Measurements from ENCODE around the gene NUP42. TPM values are rescaled to one million over a fixed set of nuclear protein-coding genes. Genes with fewer than 3 reads are reported as not detected.

Gene NUP42
- total and polyA plus RNA-seq, 8 donors, result 7.3 to 24.9 (median 10.9) TPM

DNA sequence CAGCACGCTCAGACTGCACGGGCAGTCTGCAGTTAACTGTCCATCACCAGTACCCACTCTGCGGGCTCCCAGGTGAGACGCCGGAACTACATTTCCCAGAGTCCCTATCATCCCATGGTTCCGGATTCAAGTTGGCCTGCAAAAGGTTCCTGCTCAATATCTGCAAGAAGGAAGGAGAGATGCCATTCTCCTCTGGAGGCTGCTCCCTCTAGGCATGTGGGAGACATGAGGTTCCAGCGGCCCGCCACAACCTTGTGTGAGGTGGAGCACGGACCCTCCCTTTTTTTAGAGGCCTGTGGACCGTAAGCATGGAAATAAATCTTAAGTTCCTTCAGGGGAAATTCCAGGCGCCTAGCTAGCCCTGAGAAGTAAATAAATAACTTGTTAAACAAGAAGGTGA lies 29.7 kb downstream of the NUP42 start:
- H3K27ac ChIP-seq, result no peak overlapping the region
- no peaks in the 10 kb centered on the region for H3K4me1 ChIP-seq
- FAIRE-seq, result no peak
- no peaks in the 10 kb centered on the region for H3K36me3 ChIP-seq
- WGBS, 2 donors, result 39 to 43% methylated on average over 11 of the region's 11 CpGs
- no peak for TF ChIP-seq CTCF (IDR thresholded peaks at IDR 0.05)
- no peak overlapping the region for H3K4me3 ChIP-seq
- no peaks in the 10 kb centered on the region for H3K27me3 ChIP-seq
- no peak for DNase-seq
- intact Hi-C loops (cut with DNase I), result no loop called here
- H3K9me3 ChIP-seq, result no peaks in the 10 kb centered on the region
- peak in 2 of 4 donors; percentile 13 to 54 for ATAC-seq

- intact Hi-C loops (cut with DNase I), result no loop called here
Observed at GRCh38 chr7:23212395-23212794, 30.5 kb downstream of the NUP42 start.

DNA sequence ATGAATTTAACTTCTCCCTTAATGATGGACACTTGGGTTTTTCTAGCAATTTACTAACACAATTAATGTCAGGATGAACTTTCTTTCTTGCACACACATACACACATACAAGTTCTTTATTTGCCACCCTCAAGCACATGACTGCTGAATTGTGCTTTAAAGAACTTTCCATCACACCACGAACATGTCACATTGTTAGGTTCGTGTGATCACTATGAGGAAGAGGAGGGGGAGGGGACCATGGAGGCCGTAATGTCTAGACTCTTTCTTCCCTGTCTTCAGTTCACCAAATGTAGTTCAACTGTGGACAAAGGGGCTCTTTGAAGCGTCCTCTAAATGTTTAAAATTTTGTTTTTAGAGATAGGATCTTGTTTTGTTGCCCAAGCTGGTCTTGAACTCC lies 31.0 kb downstream of the NUP42 start:
- 74 to 85% methylated on average over 4 of the region's 4 CpGs for WGBS, 2 donors
- intact Hi-C loops (cut with DNase I), result no loop called here
- no peak for FAIRE-seq
- ATAC-seq, result peak in 1 of 4 donors; percentile 28
- Histone ChIP-seq H3K4me1 (no peaks in the 10 kb centered on the region), H3K9me3 (no peaks in the 10 kb centered on the region), H3K27ac (no peak overlapping the region), H3K27me3 (no peaks in the 10 kb centered on the region), H3K4me3 (no peak overlapping the region), H3K36me3 (no peaks in the 10 kb centered on the region)
- no peak for DNase-seq
- no peak for TF ChIP-seq CTCF (IDR thresholded peaks at IDR 0.05)

More at GRCh38 chr7:23212395-23212794, 30.5 kb downstream of the NUP42 start:
- H3K4me3 ChIP-seq, result no peak overlapping the region
- H3K9me3 ChIP-seq, result no peaks in the 10 kb centered on the region
- no peak for ATAC-seq
- FAIRE-seq, result no peak
- WGBS, 2 donors, result 81 to 94% methylated on average over 2 of the region's 2 CpGs
- no peaks in the 10 kb centered on the region for H3K4me1 ChIP-seq
- H3K27me3 ChIP-seq, result no peaks in the 10 kb centered on the region
- no peak for TF ChIP-seq CTCF (IDR thresholded peaks at IDR 0.05)
- no peaks in the 10 kb centered on the region for H3K36me3 ChIP-seq
- no peak overlapping the region for H3K27ac ChIP-seq
- DNase-seq, result no peak

GRCh38 chr7:23213755-23214154 lies 31.9 kb downstream of the NUP42 start:
- no peak for DNase-seq
- intact Hi-C loops (cut with DNase I), result no loop called here
- WGBS, 2 donors, result 96 to 99% methylated on average over 11 of the region's 11 CpGs
- no peak for TF ChIP-seq CTCF (IDR thresholded peaks at IDR 0.05)
- Histone ChIP-seq H3K27ac (no peak overlapping the region), H3K27me3 (no peaks in the 10 kb centered on the region), H3K4me1 (no peaks in the 10 kb centered on the region), H3K36me3 (no peaks in the 10 kb centered on the region), H3K9me3 (no peaks in the 10 kb centered on the region), H3K4me3 (no peak overlapping the region)
- FAIRE-seq, result no peak
- no peak for ATAC-seq

DNA sequence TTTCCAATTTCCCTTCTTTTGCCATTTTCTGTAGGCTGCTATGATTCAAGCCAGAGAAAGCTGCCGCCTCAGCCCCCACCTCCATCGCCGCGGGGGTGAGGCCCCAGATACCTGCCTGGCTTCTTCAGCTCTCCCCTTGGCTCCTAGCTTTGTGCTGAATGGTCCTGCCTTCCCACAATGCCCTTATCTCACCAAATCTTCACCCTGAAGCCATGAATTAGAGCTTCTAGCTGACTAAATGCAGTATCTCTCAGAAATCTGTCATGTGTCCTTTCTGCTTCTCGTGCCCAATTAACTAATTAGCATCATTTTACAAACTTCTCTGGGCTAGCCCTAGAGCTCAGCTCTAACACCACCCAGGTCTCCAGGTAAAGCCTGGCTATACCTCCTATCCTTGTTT lies 32.6 kb downstream of the NUP42 start:
- 83 to 88% methylated on average over 5 of the region's 5 CpGs for WGBS, 2 donors
- no peak for FAIRE-seq

More for the DNA sequence above, 32.6 kb downstream of the NUP42 start:
- DNase-seq, result no peak
- no peak for ATAC-seq
- Histone ChIP-seq H3K36me3 (no peaks in the 10 kb centered on the region), H3K4me1 (no peaks in the 10 kb centered on the region), H3K4me3 (no peak overlapping the region), H3K27me3 (no peaks in the 10 kb centered on the region), H3K27ac (no peak overlapping the region), H3K9me3 (no peaks in the 10 kb centered on the region)
- TF ChIP-seq CTCF (IDR thresholded peaks at IDR 0.05), result no peak
- intact Hi-C loops (cut with DNase I), result no loop called here
